RWPE2 (cell line): Measurements from ENCODE around the gene HLCS.

Experiments
- ATAC-seq: fragments of 200-7000 bp; cut with Tn5 transposase; 3 replicates; pipeline ENCODE4 v1.9.1; 2021; ENCODE audit warnings: low read depth
- DNase-seq: peaks from one replicate; pipeline ENCODE4 v3.0.0-alpha.2; 2020; ENCODE audit warnings: low spot score
- H3K27ac ChIP-seq: fragments of 450-650 bp; 2 replicates; pipeline ENCODE4 v1.5.1; 2017; ENCODE audit warnings: mild to moderate bottlenecking; ENCODE audit not compliant: poor library complexity, severe bottlenecking
- H3K27me3 ChIP-seq: fragments of 250-450 bp; sonication (Bioruptor Pico); 2 replicates; pipeline ENCODE4 v1.5.1; 2021; ENCODE audit warnings: mild to moderate bottlenecking, moderate library complexity; ENCODE audit not compliant: insufficient read depth, poor library complexity, severe bottlenecking
- H3K36me3 ChIP-seq: fragments of 250-450 bp; sonication (Bioruptor Pico); 2 replicates; pipeline ENCODE4 v1.5.1; 2020; ENCODE audit warnings: low read depth, mild to moderate bottlenecking, moderate library complexity
- H3K4me1 ChIP-seq: fragments of 250-450 bp; sonication (Bioruptor Pico); 2 replicates; pipeline ENCODE4 v1.5.1; 2021; ENCODE audit warnings: mild to moderate bottlenecking, moderate library complexity; ENCODE audit not compliant: insufficient read depth, poor library complexity, severe bottlenecking
- H3K4me3 ChIP-seq: fragments of 250-450 bp; sonication (Bioruptor Pico); 2 replicates; pipeline ENCODE4 v1.5.1; 2021; ENCODE audit warnings: mild to moderate bottlenecking, moderate library complexity; ENCODE audit not compliant: severe bottlenecking
- H3K9me3 ChIP-seq: fragments of 250-450 bp; sonication (Bioruptor Pico); 2 replicates; pipeline ENCODE4 v1.5.1; 2021; ENCODE audit warnings: mild to moderate bottlenecking, moderate library complexity; ENCODE audit not compliant: severe bottlenecking
- TF ChIP-seq, protein P1 (sequence below): fragments of 450-650 bp; IDR thresholded peaks from one replicate; pipeline ENCODE4 v1.5.1; 2017; ENCODE audit warnings: mild to moderate bottlenecking, moderate library complexity; ENCODE audit not compliant: poor library complexity, severe bottlenecking

The HLCS gene

GRCh38 chr21:36976228-36976861 lies 9.9 kb upstream of the HLCS start:
- TF ChIP-seq, protein P1, sequence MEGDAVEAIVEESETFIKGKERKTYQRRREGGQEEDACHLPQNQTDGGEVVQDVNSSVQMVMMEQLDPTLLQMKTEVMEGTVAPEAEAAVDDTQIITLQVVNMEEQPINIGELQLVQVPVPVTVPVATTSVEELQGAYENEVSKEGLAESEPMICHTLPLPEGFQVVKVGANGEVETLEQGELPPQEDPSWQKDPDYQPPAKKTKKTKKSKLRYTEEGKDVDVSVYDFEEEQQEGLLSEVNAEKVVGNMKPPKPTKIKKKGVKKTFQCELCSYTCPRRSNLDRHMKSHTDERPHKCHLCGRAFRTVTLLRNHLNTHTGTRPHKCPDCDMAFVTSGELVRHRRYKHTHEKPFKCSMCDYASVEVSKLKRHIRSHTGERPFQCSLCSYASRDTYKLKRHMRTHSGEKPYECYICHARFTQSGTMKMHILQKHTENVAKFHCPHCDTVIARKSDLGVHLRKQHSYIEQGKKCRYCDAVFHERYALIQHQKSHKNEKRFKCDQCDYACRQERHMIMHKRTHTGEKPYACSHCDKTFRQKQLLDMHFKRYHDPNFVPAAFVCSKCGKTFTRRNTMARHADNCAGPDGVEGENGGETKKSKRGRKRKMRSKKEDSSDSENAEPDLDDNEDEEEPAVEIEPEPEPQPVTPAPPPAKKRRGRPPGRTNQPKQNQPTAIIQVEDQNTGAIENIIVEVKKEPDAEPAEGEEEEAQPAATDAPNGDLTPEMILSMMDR = no peak
- Histone ChIP-seq H3K4me3 (no peak overlapping the region), H3K9me3 (no peaks in the 10 kb centered on the region), H3K27ac (no peak overlapping the region), H3K27me3 (no peaks in the 10 kb centered on the region), H3K36me3 (no peaks in the 10 kb centered on the region), H3K4me1 (peaks cover 7% of the 10 kb centered on the region)
- ATAC-seq = no peak
- no peak for DNase-seq

DNA sequence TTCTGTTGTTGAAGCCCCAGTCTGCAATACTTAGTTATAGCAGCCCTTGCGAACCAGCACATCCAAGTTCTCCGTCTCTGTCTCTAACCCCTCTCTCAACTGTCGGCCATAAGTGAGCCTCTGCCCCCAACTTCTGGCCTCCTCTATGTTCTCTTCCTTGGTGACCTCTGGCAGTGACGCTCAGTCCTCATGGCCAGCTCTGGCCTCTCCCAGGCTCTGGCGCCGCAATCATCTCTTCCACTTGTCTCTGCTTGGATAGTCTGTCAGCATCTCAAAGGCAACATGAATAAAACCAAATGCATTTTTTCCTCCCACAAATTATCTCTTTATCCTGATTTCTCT lies 8.4 kb upstream of the HLCS start:
- Histone ChIP-seq H3K36me3 (no peaks in the 10 kb centered on the region), H3K27me3 (no peaks in the 10 kb centered on the region), H3K4me3 (no peak overlapping the region), H3K4me1 (peaks cover 7% of the 10 kb centered on the region), H3K9me3 (no peaks in the 10 kb centered on the region), H3K27ac (no peak overlapping the region)
- no peak for DNase-seq
- TF ChIP-seq, protein P1 = no peak
- no peak for ATAC-seq

GRCh38 chr21:36973986-36974850 lies 7.7 kb upstream of the HLCS start:
- H3K27ac ChIP-seq = no peak overlapping the region
- no peak for ATAC-seq
- H3K4me1 ChIP-seq = peaks cover 7% of the 10 kb centered on the region

DNA sequence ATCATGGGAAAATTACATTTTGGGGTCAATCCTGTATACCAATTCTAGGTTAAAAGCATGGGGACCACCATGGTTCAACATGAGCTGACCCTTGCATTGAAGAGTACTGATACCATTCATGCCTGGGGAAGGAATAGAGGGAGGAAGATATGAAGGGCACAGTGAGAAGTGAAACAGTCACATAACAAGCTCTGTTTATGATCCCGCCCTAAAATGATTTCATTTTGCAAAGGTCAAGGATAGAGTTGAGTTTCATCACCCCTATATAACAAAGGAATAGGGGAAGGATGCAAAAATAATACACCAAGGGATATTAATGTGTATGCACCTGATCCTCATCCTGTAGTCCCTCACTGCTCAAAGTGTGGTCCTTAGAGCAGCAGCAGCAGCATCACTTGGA lies 2.5 kb upstream of the HLCS start:
- TF ChIP-seq, protein P1 = no peak
- H3K27ac ChIP-seq = no peak overlapping the region
- peaks cover 6% of the 10 kb centered on the region for H3K4me1 ChIP-seq
- no peaks in the 10 kb centered on the region for H3K36me3 ChIP-seq
- H3K9me3 ChIP-seq = no peaks in the 10 kb centered on the region
- no peaks in the 10 kb centered on the region for H3K27me3 ChIP-seq
- no peak for DNase-seq
- no peak for ATAC-seq
- no peak overlapping the region for H3K4me3 ChIP-seq

More at GRCh38 chr21:36973986-36974850, 7.7 kb upstream of the HLCS start:
- Histone ChIP-seq H3K36me3 (no peaks in the 10 kb centered on the region), H3K9me3 (no peaks in the 10 kb centered on the region), H3K4me3 (no peak overlapping the region), H3K27me3 (no peaks in the 10 kb centered on the region)
- DNase-seq = no peak
- TF ChIP-seq, protein P1 = no peak

- no peak overlapping the region for H3K4me3 ChIP-seq
- DNase-seq (no peak), ATAC-seq (no peak)
- no peaks in the 10 kb centered on the region for H3K9me3 ChIP-seq
- TF ChIP-seq, protein P1 = no peak
- no peaks in the 10 kb centered on the region for H3K27me3 ChIP-seq
- no peaks in the 10 kb centered on the region for H3K36me3 ChIP-seq
- peaks cover 6% of the 10 kb centered on the region for H3K4me1 ChIP-seq
- no peak overlapping the region for H3K27ac ChIP-seq
Observed at GRCh38 chr21:36968414-36968813, 1.9 kb upstream of the HLCS start.
